HG03045 (cell line): ENCODE results near the gene MOV10L1.

Source experiments
- ATAC-seq: cut with Tn5 transposase; IDR thresholded peaks from one replicate; pipeline ENCODE4 v1.9.1; 2021; ENCODE audit warnings: mild to moderate bottlenecking, moderate library complexity; ENCODE audit not compliant: unreplicated experiment

MOV10L1 gene

DNA sequence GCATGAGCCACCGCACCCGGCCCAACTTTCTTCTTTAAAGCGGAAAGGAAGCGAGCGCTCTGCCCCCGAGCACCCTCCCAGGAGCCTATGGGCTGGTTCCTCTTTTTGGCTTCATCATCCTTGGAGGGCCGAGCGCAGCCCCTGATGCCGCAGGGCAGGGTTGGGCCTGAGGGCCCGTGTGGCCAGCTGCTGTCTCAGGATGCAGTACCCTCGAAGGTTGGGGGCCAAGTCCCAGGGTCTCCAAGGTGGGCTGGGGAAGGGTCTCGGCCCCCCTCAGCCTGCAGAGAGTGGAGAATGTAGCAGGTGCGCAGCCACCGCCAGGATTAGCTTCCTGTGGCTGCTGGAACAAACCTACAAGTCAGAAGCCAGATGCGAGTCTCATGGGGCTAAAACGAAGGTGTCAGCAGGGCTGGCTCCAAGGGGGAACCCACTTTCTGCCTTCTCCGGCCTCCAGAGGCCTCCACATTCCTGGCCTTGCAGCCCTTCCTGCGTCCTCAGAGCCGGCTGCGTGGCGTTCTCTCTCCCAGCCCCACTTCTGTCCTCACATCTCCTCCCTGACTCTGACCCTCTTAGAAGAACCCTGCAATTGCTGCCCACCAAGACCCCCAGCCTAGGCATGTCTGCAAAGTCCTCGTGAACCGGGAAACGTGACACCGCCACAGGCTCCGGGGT, 83.6 kb downstream of the MOV10L1 start:
- ATAC-seq: no peak

DNA sequence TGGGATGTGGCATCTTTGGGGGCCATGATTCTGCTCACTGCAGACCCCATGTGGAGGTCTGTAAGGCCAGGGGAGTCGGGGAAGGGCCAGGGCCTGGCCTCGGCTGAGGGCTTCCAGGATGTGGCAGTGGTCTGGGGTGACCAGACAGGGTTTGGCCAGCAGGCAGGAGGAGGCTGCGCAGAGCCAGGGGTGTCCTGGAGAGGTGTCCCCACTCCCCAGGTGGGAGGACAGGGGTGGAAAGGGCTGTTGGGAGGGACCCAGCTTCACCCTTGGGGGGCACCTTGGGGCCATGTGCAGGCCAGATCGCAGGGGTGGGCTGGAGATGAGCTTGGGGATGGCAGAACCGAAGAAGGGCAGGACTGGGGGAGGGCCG, 84.2 kb downstream of the MOV10L1 start:
- no peak for ATAC-seq

DNA sequence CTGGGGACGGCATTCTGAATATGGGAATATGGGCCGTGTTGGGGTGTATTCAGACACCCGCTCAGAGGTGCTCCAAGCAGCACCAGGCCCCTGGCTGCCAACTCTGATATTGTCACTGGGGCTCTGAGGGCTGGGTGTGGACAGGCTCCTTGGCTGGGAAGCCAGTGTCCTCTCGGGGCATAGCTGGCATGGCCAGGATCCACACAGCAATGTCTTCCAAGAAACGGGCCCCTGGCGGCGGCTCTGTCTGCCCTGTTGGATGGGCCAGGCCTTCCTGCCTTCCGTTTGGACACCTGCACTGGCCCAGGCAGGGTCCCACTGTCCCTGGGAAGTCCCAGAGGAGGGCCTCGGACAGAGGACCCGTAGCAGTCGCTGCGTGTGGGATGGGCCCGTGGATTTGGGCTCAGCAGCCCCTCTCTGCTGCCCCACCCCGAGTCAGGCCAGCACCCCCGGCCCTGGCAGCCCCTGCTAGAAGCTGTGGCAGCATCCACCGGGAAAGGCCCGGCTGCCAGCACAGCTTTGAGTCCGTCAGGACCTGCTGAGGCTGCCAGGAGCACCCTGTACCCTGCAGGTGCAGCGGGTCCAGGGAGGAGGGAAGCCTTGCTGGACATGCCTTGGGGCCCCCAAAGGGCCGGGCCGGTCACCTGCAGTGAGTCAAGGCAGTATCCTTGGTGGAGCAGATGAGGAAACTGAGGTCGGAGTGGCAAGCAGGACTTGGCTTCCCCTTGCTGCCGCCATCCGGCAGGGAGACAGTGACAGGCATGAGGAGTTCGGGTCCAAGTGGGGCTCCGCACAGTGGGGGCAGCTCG, 84.8 kb downstream of the MOV10L1 start:
- no peak for ATAC-seq

- ATAC-seq: no peak
Measured at GRCh38 chr22:50175191-50175461, 85.3 kb downstream of the MOV10L1 start.

DNA sequence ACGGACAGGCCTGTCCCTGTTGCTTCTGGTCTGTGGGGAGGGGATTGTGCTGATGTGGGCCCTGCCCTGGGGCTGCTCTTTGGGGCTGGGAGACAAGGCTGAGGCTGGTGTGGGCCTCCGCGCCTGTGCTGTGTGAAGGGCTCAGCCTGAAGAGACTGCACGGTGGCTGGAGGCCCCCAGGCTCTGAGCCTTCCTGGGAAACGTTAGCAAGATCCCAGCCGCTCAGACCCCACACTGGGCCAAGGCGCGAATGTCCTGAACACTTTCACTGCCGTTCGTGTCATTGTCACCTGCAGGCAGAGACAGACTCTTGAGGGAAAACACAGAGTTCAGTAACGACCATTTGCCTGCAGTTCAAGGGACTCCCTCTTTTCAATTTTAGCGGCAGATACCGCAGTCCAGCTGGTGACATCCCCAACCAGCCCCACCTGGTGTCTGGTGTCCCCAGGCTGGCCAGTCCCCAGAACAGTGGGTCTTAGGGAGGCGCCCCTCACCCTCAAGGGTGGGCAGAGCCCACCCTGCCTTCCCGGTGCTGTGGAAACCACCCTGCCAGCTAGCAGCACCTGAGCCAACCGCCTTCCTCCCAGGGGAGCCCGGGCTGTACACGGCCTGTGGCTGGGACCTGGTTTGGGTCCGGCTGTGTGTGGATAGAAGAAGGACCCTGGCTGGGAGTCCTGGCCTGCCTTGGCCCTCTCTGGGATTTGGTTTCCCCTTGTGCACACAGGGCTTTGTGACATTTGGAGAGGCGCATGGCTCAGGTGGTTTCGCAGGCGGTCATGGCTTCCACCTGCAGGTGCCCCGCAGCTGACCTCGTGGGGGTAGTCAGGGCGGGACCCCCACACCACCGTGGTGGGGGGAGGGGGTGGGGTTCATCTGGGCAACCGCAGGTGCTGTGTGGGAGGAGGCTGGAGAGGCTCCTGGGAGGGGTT, 86.4 kb downstream of the MOV10L1 start:
- ATAC-seq: no peak

DNA sequence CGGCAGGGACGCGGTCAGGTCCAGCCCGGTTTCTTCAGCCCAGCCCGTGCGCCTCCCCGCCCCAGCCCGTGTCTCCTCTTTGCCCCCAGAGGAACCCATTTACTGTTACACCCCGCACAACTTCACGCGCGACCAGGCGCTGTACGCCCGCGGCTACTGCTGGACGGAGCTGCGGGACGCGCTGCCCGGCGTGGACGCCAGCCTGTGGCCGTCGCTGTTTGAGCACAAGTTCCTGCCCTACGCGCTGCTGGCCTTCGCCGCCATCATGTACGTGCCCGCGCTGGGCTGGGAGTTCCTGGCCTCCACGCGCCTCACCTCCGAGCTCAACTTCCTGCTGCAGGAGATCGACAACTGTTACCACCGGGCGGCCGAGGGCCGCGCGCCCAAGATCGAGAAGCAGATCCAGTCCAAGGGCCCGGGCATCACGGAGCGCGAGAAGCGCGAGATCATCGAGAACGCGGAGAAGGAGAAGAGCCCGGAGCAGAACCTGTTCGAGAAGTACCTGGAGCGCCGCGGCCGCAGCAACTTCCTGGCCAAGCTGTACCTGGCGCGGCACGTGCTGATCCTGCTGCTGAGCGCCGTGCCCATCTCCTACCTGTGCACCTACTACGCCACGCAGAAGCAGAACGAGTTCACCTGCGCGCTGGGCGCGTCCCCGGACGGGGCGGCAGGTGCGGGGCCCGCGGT, 87.2 kb downstream of the MOV10L1 start:
- no peak for ATAC-seq

DNA sequence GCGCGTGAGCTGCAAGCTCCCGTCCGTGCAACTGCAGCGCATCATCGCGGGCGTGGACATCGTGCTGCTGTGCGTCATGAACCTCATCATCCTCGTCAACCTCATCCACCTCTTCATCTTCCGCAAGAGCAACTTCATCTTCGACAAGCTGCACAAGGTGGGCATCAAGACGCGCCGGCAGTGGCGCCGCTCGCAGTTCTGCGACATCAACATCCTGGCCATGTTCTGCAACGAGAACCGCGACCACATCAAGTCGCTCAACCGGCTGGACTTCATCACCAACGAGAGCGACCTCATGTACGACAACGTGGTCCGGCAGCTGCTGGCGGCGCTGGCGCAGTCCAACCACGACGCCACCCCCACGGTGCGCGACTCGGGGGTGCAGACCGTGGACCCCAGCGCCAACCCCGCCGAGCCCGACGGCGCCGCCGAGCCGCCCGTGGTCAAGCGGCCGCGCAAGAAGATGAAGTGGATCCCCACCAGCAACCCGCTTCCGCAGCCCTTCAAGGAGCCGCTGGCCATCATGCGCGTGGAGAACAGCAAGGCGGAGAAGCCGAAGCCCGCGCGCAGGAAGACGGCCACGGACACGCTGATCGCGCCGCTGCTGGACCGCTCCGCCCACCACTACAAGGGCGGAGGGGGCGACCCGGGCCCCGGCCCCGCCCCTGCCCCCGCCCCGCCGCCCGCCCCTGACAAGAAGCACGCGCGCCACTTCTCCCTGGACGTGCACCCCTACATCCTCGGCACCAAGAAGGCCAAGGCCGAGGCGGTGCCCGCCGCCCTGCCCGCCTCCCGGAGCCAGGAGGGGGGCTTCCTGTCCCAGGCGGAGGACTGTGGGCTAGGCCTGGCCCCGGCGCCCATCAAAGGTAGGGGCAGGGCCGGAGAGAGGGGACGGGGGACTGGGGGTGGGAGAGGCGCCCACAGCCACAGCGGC, 88.0 kb downstream of the MOV10L1 start:
- ATAC-seq: no peak

DNA sequence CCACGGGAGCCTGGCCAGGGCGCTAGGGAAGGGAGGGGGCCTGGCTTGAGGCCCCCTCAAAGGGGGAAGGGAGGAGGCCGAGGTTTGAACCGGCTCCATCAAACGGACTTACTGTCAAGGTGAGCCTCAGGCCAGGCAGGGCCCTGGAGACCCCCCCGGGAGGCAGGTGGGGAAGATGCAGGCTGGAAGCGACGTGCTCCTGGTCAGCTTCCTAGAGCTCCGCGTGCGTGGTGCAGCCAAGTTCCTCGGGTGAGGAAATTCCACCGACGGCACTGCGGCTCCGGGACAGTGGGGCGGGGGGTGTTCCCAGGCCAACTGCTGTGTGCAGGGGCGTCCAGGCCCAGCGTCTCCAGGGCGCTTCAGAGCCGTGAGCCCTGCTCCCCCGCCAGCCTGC, 88.7 kb downstream of the MOV10L1 start:
- no peak for ATAC-seq

- ATAC-seq: no peak
Measured at GRCh38 chr22:50178871-50179869, 89.4 kb downstream of the MOV10L1 start.

GRCh38 chr22:50179937-50180726, 90.3 kb downstream of the MOV10L1 start:
- no peak for ATAC-seq

DNA sequence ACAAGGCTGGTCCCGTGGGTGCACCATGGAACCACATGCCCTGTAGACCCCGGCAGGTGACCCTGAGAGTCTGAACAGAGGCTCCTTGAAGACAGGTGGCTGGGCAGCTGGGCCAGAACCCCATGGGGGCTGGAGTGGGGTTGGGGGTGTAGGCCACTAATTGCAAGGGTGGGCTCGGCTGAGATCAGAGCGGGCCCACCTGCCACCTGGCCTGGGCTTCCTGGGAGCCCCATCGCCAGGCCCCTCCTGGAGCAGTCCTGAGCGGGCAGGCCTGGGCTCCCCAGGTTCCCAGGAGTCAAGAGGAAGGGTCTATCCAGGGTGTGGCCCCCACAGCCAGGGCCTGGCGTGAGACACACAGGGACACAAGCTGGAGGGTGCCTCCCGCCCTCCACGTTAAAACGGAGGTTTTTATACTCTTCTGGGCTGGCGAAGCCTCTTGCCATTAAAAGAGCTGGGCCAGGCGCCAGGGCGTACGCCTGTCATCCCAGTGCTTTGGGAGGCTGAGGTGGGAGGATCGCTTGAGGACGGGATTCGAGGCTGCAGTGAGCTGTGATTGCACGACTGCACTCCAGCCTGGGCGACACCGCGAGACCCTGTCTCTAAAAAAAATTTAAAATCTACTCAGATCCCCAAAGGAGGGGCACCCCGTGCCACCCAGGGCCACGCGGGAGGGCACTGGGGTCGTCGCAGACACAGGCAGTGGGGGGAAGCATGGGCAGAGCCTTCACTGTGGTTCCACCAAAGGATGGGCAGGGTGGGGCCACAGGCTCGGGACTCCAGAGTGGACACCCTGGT, 91.1 kb downstream of the MOV10L1 start:
- ATAC-seq: no peak

GRCh38 chr22:50182176-50183081, 92.6 kb downstream of the MOV10L1 start:
- ATAC-seq: no peak

GRCh38 chr22:50183141-50183971, 93.5 kb downstream of the MOV10L1 start:
- no peak for ATAC-seq

- ATAC-seq: no peak
Measured at GRCh38 chr22:50184004-50184901, 94.4 kb downstream of the MOV10L1 start.
